ENCODE data around the gene CD274.

CD274 gene

GRCh38 chr9:5450359-5451091, at the start of gene CD274:
CD274 (plus strand) TSS chr9:5450542; CDS start chr9:5456114, 5,572 bp downstream.
- in situ Hi-C loops (cut with MboI; ENCODE audit: low sequenced_read_pairs): no loop called here

- in situ Hi-C loops (cut with MboI; ENCODE audit: low sequenced_read_pairs): no loop called here
These were observed 48.1 kb upstream of the CD274 start for GRCh38 chr9:5402217-5402616.

- in situ Hi-C loops (cut with MboI; ENCODE audit: low sequenced_read_pairs): no loop called here
These were observed 41.7 kb upstream of the CD274 start for GRCh38 chr9:5408596-5408995.

- in situ Hi-C loops (cut with MboI; ENCODE audit: low sequenced_read_pairs): no loop called here
These were observed 33.4 kb upstream of the CD274 start for GRCh38 chr9:5416953-5417352.

GRCh38 chr9:5418481-5418880, 31.9 kb upstream of the CD274 start:
- in situ Hi-C loops (cut with MboI; ENCODE audit: low sequenced_read_pairs): no loop called here

GRCh38 chr9:5419987-5420386, 30.4 kb upstream of the CD274 start:
- in situ Hi-C loops (cut with MboI; ENCODE audit: low sequenced_read_pairs): no loop called here

GRCh38 chr9:5421163-5421562, 29.2 kb upstream of the CD274 start:
- in situ Hi-C loops (cut with MboI; ENCODE audit: low sequenced_read_pairs): no loop called here

GRCh38 chr9:5422276-5422675, 28.1 kb upstream of the CD274 start:
- in situ Hi-C loops (cut with MboI; ENCODE audit: low sequenced_read_pairs): no loop called here

GRCh38 chr9:5425006-5425628, 25.2 kb upstream of the CD274 start:
- in situ Hi-C loops (cut with MboI; ENCODE audit: low sequenced_read_pairs): no loop called here

- in situ Hi-C loops (cut with MboI; ENCODE audit: low sequenced_read_pairs): no loop called here
These were observed 23.3 kb upstream of the CD274 start for GRCh38 chr9:5427005-5427404.

GRCh38 chr9:5428172-5428571, 22.2 kb upstream of the CD274 start:
- in situ Hi-C loops (cut with MboI; ENCODE audit: low sequenced_read_pairs): no loop called here

GRCh38 chr9:5428794-5429528, 21.4 kb upstream of the CD274 start:
- in situ Hi-C loops (cut with MboI; ENCODE audit: low sequenced_read_pairs): no loop called here

GRCh38 chr9:5429873-5430564, 20.3 kb upstream of the CD274 start:
- in situ Hi-C loops (cut with MboI; ENCODE audit: low sequenced_read_pairs): loop anchor here (10.0 kb wide), 1 partner anchor 675 kb away; no protein-coding TSS in a partner anchor

GRCh38 chr9:5430912-5431311, 19.4 kb upstream of the CD274 start:
- in situ Hi-C loops (cut with MboI; ENCODE audit: low sequenced_read_pairs): loop anchor here (10.0 kb wide), 1 partner anchor 676 kb away; no protein-coding TSS in a partner anchor

- in situ Hi-C loops (cut with MboI; ENCODE audit: low sequenced_read_pairs): loop anchor here (10.0 kb wide), 1 partner anchor 678 kb away; no protein-coding TSS in a partner anchor
These were observed 17.5 kb upstream of the CD274 start for GRCh38 chr9:5432890-5433289.

- in situ Hi-C loops (cut with MboI; ENCODE audit: low sequenced_read_pairs): loop anchor here (10.0 kb wide), 1 partner anchor 679 kb away; no protein-coding TSS in a partner anchor
These were observed 17.0 kb upstream of the CD274 start for GRCh38 chr9:5433328-5433727.

GRCh38 chr9:5433841-5434810, 16.2 kb upstream of the CD274 start:
- in situ Hi-C loops (cut with MboI; ENCODE audit: low sequenced_read_pairs): loop anchor here (10.0 kb wide), 1 partner anchor 679 kb away; no protein-coding TSS in a partner anchor

- in situ Hi-C loops (cut with MboI; ENCODE audit: low sequenced_read_pairs): loop anchor here (10.0 kb wide), 1 partner anchor 681 kb away; no protein-coding TSS in a partner anchor
These were observed 14.4 kb upstream of the CD274 start for GRCh38 chr9:5435912-5436311.

GRCh38 chr9:5436441-5436840, 13.9 kb upstream of the CD274 start:
- in situ Hi-C loops (cut with MboI; ENCODE audit: low sequenced_read_pairs): loop anchor here (10.0 kb wide), 1 partner anchor 682 kb away; no protein-coding TSS in a partner anchor
